GM12892 (cell line): ENCODE results near the gene SERINC2.

Experiments used
- POLR2A ChIP-seq: IDR thresholded peaks from 2 replicates; pipeline ENCODE4 v1.6.1; 2011; ENCODE audit warnings: low read depth, low read length, control low read depth
- POLR2AphosphoS5 ChIP-seq: IDR thresholded peaks from 2 replicates; pipeline ENCODE4 v1.6.1; 2011; ENCODE audit warnings: low read depth, low read length, control low read depth
- TAF1 ChIP-seq: IDR thresholded peaks from 2 replicates; pipeline ENCODE4 v1.6.1; 2011; ENCODE audit warnings: low read depth, mild to moderate bottlenecking, control low read depth, low read length, borderline replicate concordance

DNA sequence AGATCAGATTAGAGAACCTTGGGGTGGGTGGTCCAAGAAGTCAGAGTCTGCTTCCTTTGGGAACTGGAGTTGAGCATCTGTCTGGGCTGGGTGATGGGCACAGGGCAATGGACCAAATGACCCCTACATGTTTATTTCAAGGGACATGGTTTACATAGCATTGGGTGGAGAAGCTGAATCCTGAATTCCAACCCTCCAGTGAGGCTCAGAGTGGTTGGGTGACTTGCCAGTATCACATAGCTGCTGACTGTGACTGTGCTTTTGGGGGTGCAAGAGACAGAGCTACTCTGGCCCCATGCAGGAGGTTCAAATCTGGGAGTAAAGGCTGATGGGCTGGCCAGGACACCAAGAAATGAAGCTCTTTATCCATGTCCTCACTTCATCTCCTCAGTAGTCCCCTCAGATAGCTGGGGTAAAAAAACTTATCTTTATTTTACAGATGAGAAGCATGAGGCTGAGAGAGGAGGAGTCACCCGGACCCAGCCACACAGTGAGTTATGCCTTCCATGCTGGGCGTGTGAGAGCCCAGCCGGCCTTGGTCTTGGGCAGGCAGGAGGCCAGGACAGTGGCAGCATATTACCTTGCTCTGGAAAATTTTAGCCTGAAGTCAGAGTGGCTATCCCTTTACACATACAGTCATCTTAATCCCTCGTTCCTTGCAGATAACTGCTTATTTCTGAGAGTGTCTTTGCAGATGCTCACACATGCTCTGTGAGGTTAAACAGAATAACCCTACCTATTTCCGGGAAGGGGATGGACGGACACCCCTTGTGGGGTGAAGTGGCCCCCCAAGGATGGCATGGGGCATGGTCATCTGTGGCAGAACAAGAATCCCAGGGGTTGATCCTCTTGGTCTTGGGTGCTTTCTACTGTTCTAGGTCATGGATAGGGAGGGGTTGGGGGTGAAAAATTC lies 2.8 kb upstream of the SERINC2 start:
- TF ChIP-seq POLR2AphosphoS5 (no peak), POLR2A (no peak), TAF1 (no peak)
